ENCODE measurements around the gene KIRREL3. TPM values are rescaled to one million over a fixed set of nuclear protein-coding genes. Genes with fewer than 3 reads are reported as not detected.

KIRREL3 gene
- total RNA-seq, 1 donor from 2014 or later: 0.82 TPM

DNA sequence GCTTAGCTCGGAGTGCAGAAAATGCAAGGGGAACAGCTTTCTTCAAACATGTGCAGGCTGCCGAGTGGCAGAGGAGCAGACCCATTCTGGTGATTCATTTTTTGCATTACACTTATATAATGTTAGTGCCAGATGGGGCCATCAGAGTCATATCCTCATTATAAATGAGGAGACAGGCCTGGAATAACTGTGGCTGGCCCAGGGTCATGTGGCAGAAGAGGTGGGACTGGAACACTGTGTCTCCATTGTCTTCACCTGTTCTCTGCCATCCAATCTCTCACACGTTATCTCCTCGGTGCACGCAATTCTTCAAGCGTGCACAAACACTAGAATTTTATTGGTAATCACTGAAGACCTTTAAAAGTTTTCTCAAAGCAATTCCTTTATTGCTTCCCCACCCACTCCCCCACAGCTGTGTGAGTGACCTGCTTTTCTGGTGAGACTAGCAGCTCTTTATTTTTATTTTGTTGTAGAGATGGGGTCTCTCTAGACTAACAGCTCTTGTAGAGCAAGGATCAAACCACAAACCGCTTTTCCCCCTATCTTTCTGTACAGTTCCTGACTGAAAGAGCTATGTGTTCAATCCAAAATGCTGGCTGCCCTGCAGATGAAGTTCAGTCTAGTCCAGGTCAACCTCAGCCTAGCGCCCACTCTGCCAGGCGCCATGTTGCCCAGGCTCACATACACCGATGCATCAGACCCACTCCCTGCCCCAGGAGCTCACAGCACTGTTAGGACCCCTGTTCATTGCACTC lies 569.8 kb downstream of the KIRREL3 start:
- Mint-ChIP-seq H3K27me3 (ENCODE audit: low read depth) (no peaks in the 10 kb centered on the region), H3K4me3 (no peak overlapping the region), H3K4me1 (peaks cover 40% of the 10 kb centered on the region), H3K36me3 (ENCODE audit: low read depth) (peaks cover 2% of the 10 kb centered on the region), H3K9me3 (no peaks in the 10 kb centered on the region), H3K27ac (ENCODE audit: unreplicated experiment) (no peak overlapping the region)
- DNase-seq (ENCODE audit: low read depth, low spot score): no peak
- TF ChIP-seq, protein P1, sequence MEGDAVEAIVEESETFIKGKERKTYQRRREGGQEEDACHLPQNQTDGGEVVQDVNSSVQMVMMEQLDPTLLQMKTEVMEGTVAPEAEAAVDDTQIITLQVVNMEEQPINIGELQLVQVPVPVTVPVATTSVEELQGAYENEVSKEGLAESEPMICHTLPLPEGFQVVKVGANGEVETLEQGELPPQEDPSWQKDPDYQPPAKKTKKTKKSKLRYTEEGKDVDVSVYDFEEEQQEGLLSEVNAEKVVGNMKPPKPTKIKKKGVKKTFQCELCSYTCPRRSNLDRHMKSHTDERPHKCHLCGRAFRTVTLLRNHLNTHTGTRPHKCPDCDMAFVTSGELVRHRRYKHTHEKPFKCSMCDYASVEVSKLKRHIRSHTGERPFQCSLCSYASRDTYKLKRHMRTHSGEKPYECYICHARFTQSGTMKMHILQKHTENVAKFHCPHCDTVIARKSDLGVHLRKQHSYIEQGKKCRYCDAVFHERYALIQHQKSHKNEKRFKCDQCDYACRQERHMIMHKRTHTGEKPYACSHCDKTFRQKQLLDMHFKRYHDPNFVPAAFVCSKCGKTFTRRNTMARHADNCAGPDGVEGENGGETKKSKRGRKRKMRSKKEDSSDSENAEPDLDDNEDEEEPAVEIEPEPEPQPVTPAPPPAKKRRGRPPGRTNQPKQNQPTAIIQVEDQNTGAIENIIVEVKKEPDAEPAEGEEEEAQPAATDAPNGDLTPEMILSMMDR (conservative IDR thresholded peaks at IDR 0.05): no peak

DNA sequence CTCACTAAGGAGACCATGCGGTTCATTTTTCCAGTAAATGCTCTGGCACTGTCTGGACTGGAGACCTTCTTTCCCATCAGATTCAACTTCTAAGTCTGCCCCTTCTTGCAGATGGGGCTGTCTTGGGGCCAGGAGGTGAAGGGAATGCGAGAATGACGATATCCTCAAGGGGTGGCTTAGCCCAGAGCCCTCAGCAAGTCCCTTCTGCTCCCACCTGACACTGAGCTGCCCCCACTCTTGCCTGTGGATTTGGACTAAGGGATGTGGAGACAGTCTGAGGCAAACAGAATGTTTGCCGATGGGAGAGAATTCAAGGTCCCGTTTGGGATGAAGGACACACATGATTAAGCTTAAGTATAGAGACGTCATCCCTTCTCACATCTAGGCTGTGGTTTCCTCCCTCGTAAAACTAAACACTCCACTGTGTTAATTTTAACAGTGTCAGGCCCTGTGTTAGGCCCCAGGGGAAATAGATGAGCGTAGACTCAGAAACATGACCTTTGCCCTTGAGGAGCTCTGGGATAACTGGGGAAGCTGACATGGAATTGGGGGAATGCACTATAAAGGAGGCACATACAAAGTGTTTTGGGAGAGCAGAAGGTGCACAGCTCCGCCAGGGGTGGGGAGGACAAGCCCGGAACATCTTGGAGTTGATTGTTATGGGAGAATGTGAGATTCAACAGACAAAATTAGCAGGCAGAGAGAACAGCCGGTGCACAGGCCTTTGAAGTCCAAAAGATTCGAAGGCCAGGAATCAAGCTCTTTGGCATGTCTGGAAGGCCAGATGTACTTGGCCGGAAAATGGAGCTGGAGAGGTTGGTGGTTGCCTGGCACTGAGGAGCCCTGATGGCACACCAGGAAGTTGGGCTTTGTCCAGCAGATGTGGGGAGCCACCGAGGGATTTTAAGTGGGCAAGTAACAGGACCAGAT lies 573.5 kb downstream of the KIRREL3 start:
- Mint-ChIP-seq H3K27ac (ENCODE audit: unreplicated experiment) (peak overlapping the region; percentile 73), H3K4me3 (peak overlapping the region; percentile 22), H3K36me3 (ENCODE audit: low read depth) (peaks cover 2% of the 10 kb centered on the region), H3K9me3 (no peaks in the 10 kb centered on the region), H3K27me3 (ENCODE audit: low read depth) (no peaks in the 10 kb centered on the region), H3K4me1 (peaks cover 32% of the 10 kb centered on the region)
- DNase-seq (ENCODE audit: low read depth, low spot score): no peak
- TF ChIP-seq, protein P1 (conservative IDR thresholded peaks at IDR 0.05): no peak

DNA sequence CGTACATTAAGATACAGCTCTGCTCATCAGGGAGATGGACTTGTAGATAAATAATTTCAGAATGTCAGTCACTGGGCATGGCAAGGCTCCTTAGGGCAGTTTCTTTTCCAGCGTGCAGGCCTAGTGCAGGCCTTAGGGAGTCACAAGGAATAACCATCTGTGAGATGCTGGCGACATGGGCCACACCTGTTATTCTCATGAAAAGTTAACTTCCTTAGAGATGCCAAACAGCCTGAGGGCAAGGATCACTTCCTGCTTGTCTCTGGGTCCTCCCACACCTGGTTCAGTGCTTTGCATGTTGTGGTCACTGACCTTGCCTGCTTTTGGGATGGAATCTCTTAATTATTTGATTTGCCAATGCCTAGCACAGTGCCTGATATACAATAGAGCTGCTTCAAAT lies 574.5 kb downstream of the KIRREL3 start:
- TF ChIP-seq, protein P1 (conservative IDR thresholded peaks at IDR 0.05): no peak
- no peak for DNase-seq (ENCODE audit: low read depth, low spot score)
- Mint-ChIP-seq H3K9me3 (no peaks in the 10 kb centered on the region), H3K36me3 (ENCODE audit: low read depth) (peaks cover 2% of the 10 kb centered on the region), H3K27me3 (ENCODE audit: low read depth) (no peaks in the 10 kb centered on the region), H3K4me3 (no peak overlapping the region), H3K27ac (ENCODE audit: unreplicated experiment) (no peak overlapping the region), H3K4me1 (peaks cover 39% of the 10 kb centered on the region)

DNA sequence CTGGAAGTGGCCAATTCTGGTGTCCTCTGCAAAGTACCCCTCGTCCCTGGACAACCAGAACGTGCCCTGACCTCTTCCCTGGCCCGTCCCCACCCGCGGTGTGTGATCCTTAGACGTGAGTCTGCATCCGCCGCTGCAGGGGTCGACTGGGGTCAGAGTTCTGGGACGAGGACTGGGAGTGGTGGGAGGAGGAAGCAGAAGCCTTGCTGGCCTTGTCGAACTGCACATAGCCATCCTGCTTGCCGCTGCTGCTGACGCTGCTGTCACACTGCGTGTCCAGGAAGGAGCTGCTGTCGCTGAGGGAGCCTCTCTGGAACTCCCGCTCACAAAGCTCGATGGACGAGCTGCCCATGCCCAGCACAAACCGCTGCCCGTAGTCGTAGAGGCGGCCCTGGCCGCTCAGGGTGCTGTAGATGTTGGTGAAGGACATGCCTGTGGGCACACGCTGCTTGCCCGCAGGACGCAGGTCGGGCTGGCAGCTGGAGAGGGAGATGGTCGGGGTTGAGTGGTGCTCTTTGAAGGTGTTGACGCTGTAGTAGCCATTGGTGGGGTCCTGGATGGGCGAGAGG lies 576.0 kb downstream of the KIRREL3 start:
- Mint-ChIP-seq H3K27me3 (ENCODE audit: low read depth) (no peaks in the 10 kb centered on the region), H3K4me3 (no peak overlapping the region), H3K36me3 (ENCODE audit: low read depth) (peaks cover 2% of the 10 kb centered on the region), H3K27ac (ENCODE audit: unreplicated experiment) (no peak overlapping the region), H3K9me3 (no peaks in the 10 kb centered on the region), H3K4me1 (peaks cover 49% of the 10 kb centered on the region)
- no peak for DNase-seq (ENCODE audit: low read depth, low spot score)
- TF ChIP-seq, protein P1 (conservative IDR thresholded peaks at IDR 0.05): no peak

DNA sequence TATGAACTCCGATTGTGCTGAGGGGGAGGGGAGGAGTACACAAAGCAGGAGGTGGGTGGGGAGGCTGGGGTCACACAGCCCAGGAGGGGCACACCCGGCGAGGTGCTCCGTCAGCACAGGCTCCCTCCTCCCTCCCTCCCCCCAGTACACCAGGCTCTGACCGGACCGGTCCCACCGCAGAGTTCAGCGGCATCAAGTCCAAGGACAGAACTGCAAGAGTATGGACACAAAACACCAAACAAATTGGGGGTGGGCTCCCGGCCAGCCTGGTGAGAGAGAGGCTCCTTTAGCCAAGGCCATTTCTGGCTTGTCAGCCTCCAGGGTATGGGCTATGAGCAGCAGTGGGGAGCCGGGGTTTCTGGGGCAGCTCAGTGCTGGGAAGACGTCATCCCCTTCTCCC lies 576.8 kb downstream of the KIRREL3 start:
- H3K4me3 Mint-ChIP-seq: no peak overlapping the region
- peaks cover 2% of the 10 kb centered on the region for H3K36me3 Mint-ChIP-seq (ENCODE audit: low read depth)
- no peak overlapping the region for H3K27ac Mint-ChIP-seq (ENCODE audit: unreplicated experiment)
- H3K4me1 Mint-ChIP-seq: peaks cover 49% of the 10 kb centered on the region
- H3K27me3 Mint-ChIP-seq (ENCODE audit: low read depth): no peaks in the 10 kb centered on the region
- no peak for DNase-seq (ENCODE audit: low read depth, low spot score)
- no peaks in the 10 kb centered on the region for H3K9me3 Mint-ChIP-seq
- TF ChIP-seq, protein P1 (conservative IDR thresholded peaks at IDR 0.05): no peak

Measured in neural crest cell (in vitro differentiated cells).